Skin epidermis (tissue), 12 donors: ENCODE measurements around the gene SYNPO2L.
"Not testable (repeated sequence)": the region's sequence is repeated elsewhere in the genome, so short reads cannot be mapped to it uniquely, and the experiment has no call there.

Source experiments
- H3K27ac ChIP-seq, 21 experiments: fragments of 200-600 bp; sonication (generic) in 11 of 21; one replicate each; pipeline ENCODE4 v1.5.0; 2020; ENCODE audit warnings: mild to moderate bottlenecking in 3 of 21, inconsistent platforms in 2 of 21, moderate library complexity in 2 of 21
- H3K4me3 ChIP-seq, 7 experiments: fragments of 200-600 bp; sonication (generic) in 2 of 7; one replicate each; pipeline ENCODE4 v1.5.0; 2020; ENCODE audit warnings: inconsistent platforms in 2 of 7, mild to moderate bottlenecking in 2 of 7, moderate library complexity in 1 of 7

The SYNPO2L gene, protein sequence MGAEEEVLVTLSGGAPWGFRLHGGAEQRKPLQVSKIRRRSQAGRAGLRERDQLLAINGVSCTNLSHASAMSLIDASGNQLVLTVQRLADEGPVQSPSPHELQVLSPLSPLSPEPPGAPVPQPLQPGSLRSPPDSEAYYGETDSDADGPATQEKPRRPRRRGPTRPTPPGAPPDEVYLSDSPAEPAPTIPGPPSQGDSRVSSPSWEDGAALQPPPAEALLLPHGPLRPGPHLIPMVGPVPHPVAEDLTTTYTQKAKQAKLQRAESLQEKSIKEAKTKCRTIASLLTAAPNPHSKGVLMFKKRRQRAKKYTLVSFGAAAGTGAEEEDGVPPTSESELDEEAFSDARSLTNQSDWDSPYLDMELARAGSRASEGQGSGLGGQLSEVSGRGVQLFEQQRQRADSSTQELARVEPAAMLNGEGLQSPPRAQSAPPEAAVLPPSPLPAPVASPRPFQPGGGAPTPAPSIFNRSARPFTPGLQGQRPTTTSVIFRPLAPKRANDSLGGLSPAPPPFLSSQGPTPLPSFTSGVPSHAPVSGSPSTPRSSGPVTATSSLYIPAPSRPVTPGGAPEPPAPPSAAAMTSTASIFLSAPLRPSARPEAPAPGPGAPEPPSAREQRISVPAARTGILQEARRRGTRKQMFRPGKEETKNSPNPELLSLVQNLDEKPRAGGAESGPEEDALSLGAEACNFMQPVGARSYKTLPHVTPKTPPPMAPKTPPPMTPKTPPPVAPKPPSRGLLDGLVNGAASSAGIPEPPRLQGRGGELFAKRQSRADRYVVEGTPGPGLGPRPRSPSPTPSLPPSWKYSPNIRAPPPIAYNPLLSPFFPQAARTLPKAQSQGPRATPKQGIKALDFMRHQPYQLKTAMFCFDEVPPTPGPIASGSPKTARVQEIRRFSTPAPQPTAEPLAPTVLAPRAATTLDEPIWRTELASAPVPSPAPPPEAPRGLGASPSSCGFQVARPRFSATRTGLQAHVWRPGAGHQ

DNA sequence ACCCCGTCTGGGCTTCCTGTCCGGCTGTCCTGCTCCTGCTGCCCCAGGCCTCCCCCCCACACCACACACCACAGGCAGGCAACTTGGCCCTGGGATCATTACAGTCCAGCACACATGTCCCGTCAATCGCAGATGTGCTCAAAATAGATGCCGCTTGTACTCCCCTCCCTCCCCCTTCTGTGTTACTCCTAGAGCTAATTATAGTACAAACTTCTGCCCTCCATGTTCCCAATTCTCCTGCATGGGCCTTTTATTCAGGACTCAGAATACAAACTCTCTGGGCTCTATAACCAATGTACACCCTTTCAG is at the start of gene SYNPO2L:
Gene SYNPO2L (minus strand): TSS at position 40 of the 309 bp plus-strand sequence. CDS start 107 bp downstream, outside the sequence.
- Histone ChIP-seq H3K4me3 (no peak within 1 kb of the TSS), H3K27ac (no peak within 1 kb of the TSS)

DNA sequence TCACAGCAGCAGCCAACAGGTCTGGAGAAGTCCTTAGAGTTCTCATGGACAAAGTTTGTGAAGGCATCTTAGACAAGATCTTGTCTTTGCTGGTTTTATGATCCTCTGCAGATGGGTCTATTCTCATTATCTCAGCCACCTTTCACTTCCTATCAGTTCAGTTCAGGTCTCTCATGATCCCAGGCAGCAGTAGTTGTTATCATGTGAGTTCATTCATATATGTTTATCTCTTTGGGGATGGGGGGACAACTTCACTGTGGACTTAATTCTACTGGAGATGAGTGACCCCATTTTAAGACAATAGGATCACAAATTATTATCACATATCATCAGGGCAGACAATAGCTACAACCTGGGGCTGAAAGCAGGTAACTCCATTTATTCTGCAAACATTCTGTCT is 48.1 kb upstream of the SYNPO2L start:
- not testable (repeated sequence) for H3K4me3 ChIP-seq, H3K27ac ChIP-seq

DNA sequence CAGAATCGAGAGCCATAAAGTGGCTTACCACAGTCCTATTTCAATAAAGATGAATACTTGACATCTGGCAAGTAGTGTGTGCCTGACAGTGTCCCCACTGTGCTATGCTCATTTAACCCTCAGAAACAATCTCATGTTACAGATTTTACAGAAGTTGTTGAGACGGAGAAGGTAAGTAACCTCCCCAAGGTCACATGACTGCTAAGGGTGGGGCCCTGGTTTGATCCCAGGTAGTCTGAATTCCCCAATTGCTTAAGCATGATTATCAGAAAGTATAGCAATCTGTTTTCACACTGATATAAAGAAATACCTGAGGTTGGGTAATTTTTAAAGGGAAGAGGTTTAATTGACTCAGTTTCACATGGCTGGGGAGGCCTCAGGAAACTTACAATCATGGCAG is 43.0 kb upstream of the SYNPO2L start:
- not testable (repeated sequence) for H3K4me3 ChIP-seq, H3K27ac ChIP-seq

DNA sequence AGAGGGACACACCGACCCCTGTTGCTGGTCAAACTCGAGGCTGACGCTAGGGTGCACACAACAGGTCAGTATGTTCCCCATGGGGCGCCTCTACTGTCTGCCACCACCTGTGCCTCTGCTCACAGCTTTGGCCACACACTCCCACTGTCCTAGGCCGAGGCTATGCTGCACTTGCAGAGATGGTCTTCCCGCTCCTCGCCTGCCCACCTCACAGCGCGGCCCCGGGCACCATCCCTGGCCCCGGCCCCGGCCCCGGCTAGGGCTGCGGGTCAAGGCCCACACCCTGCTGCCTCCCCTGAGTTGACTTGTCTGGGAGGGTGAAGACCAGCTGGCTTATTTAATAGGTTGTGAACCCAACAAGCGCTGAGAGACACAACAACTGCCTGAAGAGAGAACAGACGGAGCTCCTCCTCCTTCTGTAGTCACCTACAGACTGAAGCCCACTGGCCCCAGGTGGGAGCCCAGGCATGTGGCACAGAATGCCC is 41.9 kb upstream of the SYNPO2L start, which contains the start of gene AGAP5:
Gene AGAP5 (minus strand): TSS at position 435 of the 485 bp plus-strand sequence. CDS start 354 bp downstream, at position 81.
- not testable (repeated sequence) for H3K27ac ChIP-seq, H3K4me3 ChIP-seq

DNA sequence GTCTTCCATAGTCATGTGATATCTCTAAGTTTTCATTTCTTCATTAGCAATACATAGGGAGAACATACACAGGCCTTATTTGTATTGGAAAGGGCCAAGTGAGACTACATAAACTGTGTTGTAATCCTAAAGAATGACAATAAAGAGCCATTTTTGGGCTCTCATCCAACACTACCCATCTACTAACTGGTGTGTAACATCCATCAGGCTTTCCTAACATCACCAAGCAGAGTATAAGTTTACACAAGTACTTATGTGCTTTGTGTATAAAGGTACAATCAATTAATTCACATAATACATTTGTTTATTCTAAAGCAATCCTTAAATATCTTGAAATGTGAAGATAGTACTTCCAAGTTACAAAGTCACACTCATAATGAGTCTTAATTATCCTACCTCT is 39.5 kb upstream of the SYNPO2L start:
- H3K4me3 ChIP-seq, H3K27ac ChIP-seq: not testable (repeated sequence)

DNA sequence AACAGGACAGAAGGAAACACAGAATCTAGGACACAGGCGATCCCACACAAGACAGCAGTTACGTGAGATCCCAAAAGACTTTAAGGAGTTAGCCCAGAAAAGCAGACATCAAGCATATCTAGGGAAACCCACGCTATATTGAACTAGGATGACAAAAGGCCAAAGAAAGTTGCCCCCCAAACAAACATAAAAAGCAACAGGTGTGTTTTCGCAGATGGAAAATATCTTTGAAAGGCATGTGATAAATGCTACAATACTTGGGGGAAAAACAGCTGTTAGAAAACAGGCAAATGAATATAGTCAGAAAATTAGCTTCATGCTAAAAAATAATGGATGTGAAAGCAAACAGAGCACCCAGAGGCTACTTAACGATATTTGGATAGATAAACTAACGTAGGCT is 34.9 kb upstream of the SYNPO2L start:
- not testable (repeated sequence) for H3K27ac ChIP-seq, H3K4me3 ChIP-seq

DNA sequence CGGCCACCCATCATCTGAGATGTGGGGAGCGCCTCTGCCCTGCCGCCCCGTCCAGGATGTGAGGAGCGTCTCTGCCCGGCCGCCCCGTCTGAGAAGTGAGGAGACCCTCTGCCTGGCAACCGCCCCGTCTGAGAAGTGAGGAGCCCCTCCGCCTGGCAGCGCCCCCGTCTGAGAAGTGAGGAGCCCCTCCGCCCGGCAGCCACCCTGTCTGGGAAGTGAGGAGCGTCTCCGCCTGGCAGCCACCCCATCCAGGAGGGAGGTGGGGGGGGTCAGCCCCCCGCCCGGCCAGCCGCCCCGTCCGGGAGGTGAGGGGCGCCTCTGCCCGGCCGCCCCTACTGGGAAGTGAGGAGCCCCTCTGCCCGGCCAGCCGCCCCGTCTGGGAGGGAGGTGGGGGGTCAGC is 33.8 kb upstream of the SYNPO2L start:
- H3K27ac ChIP-seq, H3K4me3 ChIP-seq: not testable (repeated sequence)

DNA sequence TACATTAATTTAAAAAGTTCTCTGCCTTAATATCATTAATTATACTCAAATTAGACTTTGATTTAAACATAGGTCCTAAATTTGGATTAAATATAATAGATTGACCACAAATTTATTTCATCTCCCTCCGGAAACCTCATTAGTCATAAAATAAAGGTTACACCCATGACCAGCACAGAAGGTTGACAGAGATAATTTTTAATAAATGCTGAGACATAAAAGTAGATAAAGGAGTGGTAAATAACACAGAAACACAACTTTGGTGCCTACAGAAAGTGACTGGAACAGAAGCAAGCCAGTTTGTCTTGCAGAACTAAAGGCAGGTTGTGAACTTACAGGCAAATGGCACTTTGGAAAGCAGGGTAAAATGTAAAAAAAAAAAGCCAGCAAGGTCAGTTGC is 31.8 kb upstream of the SYNPO2L start:
- H3K4me3 ChIP-seq, H3K27ac ChIP-seq: not testable (repeated sequence)

DNA sequence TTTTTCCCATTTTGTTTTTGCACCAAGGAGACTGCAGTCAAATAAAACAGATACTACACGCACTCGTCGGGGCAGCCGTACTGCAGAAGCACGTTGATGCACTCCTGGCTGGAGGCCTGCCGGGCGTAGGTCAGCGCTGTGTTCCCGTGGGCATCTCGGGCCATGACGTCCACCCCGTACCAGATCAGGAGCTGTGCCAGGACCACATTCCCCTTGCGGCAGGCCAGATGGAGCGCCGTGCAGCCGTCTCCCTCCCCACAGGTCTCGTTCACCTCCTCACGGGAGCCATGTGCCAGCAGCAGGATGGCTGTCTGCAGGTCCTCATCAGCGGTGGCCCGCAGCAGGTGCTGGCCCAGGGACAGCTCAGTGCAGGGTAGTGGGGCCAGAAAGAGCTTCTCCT is 18.7 kb upstream of the SYNPO2L start:
- not testable (repeated sequence) for H3K27ac ChIP-seq

DNA sequence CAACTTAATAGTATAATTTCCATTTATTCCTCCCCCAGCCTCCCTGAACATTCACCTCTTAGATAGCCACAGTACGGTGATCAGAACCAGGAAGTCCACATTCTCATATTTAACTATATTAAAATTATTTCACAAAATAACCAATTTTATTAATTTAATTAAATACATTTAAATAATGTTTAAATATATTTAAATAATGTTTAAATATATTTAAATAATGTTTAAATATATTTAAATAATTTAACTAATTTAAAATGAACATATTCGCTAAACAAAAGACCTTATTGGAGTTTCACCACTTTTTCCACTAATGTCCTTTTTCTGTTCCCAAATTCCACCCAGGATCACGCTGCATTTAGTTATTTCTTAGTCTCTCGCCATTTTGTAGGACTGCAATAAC is 12.5 kb upstream of the SYNPO2L start:
- not testable (repeated sequence) for H3K27ac ChIP-seq

More for the DNA sequence above, 18.7 kb upstream of the SYNPO2L start:
- H3K4me3 ChIP-seq = not testable (repeated sequence)

DNA sequence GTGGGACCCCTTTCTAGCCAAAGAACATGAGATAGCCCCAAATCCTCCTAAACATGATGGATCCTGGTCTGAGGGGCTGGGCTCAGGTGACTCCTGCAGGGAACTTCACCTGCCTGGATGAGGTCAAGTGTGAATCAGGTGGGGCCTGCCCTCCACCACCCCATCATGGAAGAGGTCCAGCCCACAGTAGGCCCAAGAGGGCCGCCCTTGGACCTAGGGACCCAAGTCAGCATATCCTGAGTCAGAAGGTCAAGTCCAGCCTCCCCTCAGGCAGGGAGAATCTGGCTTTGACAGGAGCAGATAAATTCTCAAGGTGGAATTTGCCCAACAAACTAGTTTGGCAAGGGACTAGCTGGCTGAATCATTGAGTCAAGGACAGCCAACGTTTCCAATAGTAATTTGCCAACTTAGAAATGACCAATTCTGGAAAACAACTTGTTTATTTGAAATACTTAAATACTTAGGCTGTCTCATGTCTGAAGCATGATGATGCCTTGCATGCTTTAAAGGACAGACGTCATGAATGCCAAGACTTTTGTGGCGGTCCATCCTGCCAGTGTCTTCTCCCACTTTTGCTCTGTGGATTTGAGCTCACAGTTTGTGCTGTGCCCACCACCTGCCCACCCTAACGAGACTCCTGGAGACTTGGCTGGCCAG is 10.5 kb upstream of the SYNPO2L start:
- not testable (repeated sequence) for H3K27ac ChIP-seq, H3K4me3 ChIP-seq

More for the DNA sequence above, 12.5 kb upstream of the SYNPO2L start:
- not testable (repeated sequence) for H3K4me3 ChIP-seq

DNA sequence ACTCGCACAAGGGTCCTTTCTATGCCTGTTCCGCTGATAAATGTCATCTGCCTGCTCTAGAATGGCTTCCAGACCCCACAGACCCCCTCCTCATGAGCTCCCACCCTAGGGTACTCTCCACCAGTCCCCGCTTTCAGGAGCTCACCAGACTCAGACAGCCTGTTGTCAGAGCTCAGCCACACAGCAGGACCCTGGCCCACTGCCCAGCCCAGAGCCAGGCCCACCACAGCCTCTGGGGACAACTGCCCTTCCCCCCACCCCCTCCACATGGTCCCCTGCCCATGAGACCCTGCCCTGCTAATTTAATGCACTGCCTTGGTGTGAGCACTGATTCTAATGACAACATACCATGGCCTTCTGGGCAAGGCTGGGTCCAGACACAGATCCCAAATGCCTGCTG is 9.8 kb upstream of the SYNPO2L start:
- not testable (repeated sequence) for H3K4me3 ChIP-seq

DNA sequence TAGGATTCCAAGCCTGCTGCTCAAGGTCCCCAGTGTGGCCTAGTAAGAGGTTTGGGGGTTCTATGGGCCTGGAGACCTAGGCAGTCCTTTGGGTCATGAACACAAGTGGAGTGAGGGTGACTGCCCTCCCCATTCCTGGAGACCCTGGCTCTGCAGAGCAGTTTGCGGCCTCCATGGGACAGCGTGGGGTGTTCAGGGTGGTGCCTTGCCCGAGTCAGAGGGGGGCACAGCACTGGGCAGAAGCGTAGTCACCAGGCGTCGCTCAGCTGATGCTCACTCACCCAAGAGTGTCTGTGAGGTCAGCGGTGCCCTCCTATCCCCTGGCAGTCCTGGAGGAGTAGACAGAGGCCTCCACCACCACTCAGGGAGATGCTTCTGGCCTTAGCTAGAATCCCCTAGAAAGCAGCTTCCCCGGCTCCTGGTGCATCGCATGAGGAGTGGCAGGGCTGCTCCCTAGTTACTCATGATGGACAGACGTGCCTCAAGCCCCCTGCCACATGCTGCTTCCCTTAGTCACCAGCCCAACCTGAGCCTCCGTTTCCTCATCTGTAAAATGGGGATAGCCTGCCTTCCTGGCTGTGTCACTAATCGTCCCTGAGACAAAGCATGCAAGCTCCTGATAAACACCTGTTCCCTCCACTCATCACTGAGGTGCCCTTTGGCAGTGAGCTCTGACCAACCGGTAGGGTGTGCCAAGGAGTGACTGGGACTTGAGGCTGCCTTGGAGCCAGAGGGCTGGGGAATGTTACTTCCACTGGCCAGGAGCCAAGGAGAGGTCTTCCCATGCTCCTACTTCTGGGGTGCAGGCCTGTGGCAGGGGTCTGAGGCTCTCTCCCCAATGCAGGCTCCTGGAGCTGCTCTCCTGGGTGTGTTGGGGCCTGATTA is 8.6 kb upstream of the SYNPO2L start:
- H3K27ac ChIP-seq, H3K4me3 ChIP-seq: not testable (repeated sequence)

More for the DNA sequence above, 9.8 kb upstream of the SYNPO2L start:
- not testable (repeated sequence) for H3K27ac ChIP-seq

DNA sequence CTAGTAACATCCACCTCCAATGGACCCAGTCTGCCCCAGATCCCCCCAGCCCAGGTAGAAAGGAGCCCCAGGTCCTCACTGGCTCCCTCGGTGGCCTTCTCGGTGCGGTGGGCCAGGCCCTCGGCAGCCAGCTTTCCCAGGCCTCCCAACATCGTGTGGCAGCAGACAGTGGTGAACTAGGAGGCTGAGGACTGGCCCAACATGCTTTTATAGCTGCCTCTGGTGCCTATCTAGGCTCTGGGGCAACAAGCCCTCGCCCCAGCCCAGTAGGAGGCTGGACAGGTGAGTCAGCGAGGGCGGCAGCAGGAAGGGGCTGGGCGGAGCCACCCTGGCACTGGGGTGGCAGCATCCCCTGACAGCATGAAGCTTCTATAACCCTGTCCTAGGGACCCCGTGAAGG is 7.8 kb upstream of the SYNPO2L start:
- H3K4me3 ChIP-seq, H3K27ac ChIP-seq: not testable (repeated sequence)

DNA sequence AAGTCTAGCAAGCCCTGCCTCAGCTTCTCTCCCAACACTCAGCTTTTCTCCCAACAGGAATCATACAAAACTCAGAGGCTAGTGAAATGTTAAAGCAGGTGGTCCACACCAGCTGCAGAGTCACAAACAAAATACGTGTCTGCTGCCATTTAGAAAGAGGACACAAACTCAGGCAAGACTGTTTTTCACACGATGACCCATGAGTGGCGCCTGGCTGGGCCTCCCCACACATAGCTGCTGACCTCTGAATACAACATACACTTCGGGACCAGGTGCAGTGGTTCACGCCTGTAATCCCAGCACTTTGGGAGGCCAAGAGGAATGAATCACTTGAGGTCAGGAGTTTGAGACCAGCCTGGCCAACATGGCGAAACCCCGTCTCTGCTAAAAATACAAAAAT is 6.9 kb upstream of the SYNPO2L start:
- H3K27ac ChIP-seq, H3K4me3 ChIP-seq: not testable (repeated sequence)

DNA sequence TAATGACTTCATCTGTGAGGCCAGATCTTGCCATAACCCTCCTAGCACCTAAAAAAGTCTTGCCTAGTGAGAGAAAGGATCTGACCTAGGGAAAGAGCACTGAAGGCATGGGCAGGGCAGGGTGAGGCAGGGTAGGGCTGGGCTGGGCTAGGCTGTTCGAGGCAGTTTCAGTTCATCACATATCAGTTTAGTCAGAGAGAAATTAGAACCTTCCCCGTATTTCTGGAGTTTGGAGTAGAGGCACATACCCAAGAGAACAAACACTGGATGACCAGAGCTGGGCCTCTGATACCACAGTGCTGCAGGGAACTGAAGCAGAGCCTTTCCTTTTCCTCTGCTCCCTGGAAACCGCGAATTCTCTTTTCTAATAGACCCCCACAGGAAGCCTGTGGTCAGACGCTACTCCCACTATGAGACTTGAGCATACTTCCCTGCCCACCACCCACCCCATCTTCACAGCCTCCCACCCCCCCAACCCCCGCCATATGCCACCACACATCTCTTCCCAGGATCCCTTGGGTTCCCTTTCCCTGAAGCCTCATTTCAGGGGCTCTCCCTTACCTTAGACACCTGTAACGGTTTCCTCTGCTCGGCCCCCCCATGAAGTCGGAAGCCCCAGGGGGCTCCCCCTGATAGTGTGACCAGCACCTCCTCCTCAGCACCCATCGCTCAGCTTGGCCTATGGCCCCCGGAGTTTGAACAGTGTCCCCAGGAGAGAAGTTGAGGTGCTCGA is 406 bp downstream of the SYNPO2L start:
- H3K4me3 ChIP-seq = no peak overlapping the region
- no peak overlapping the region for H3K27ac ChIP-seq

DNA sequence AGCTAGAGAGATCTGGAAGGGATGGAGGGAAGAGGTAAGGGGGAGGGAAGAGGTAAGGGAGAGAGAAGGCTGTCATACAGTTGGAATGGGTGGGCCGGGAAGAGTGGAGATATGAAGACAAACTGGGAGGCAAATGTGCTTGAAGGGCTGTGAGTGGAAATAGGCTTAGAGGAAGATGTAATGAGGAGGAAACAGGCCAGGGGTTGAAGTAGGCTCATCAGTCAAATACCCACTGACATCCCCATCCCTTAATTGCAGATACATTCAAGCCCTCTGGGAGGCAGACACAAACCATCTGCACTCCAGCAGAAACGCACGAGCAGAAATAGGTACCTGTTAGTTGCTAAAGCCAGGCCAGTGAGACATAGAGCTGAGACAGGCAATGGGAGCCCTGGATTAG is 2.1 kb downstream of the SYNPO2L start:
- Histone ChIP-seq H3K4me3 (no peak overlapping the region), H3K27ac (no peak overlapping the region)

DNA sequence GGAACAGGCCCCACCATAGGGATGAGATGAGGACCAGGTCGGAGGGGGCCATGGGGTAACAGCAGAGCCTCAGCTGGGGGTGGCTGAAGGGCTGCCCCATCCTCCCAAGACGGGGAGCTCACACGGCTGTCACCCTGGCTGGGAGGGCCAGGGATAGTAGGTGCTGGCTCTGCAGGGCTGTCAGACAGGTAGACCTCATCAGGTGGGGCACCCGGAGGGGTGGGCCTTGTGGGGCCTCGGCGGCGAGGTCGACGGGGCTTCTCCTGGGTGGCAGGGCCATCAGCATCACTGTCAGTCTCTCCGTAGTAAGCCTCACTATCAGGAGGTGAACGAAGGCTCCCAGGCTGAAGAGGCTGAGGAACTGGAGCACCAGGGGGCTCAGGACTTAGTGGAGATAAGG is 2.6 kb downstream of the SYNPO2L start:
- H3K27ac ChIP-seq = no peak overlapping the region
- no peak overlapping the region for H3K4me3 ChIP-seq
